Measurements from ENCODE around the gene SYCP1. TPM values are rescaled to one million over a fixed set of nuclear protein-coding genes. Genes with fewer than 3 reads are reported as not detected.

SYCP1 gene
- total RNA-seq, 3 donors from 2014 or later: not detected

DNA sequence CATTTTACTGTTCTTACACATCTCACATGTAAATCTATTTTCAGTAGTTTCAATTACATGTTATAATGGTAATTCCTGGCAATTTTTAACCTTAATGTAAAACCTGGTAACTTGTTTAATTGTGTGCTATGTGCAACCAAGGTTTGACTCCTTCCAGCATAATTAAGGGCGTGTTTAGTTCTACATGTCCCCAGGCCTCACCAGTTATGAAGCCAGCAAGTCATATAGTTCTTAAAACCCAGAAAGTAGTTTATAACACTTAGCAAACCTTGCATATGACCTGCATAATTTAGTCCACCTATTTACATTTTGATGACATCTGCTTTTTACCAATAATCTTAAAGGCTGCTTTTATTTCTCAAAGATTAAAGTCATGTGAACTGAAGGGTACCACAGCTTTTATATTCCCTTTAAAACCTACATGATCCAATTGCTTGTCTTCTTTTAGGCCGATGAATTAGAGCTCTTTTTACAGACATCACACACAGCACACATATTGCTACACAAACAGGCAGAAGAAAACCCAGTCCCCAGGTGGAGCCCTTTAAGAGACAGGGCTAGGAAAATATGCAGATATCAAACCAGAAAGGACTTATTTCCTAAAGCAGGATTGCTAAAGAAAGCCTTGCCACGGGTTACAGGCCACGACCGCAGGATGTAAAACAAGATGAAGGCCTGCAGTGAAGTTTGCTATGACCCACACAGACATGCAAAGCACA is 23.2 kb upstream of the SYCP1 start:
- no peaks in the 10 kb centered on the region for H3K9me3 ChIP-seq
- ATAC-seq (no peak), DNase-seq (no peak)
- no peaks in the 10 kb centered on the region for H3K4me1 ChIP-seq (ENCODE audit: low read depth)
- intact Hi-C loops (cut with DNase I, micrococcal nuclease): no loop called here
- no peaks in the 10 kb centered on the region for H3K36me3 ChIP-seq (ENCODE audit: low read depth)
- TF ChIP-seq, protein P1, sequence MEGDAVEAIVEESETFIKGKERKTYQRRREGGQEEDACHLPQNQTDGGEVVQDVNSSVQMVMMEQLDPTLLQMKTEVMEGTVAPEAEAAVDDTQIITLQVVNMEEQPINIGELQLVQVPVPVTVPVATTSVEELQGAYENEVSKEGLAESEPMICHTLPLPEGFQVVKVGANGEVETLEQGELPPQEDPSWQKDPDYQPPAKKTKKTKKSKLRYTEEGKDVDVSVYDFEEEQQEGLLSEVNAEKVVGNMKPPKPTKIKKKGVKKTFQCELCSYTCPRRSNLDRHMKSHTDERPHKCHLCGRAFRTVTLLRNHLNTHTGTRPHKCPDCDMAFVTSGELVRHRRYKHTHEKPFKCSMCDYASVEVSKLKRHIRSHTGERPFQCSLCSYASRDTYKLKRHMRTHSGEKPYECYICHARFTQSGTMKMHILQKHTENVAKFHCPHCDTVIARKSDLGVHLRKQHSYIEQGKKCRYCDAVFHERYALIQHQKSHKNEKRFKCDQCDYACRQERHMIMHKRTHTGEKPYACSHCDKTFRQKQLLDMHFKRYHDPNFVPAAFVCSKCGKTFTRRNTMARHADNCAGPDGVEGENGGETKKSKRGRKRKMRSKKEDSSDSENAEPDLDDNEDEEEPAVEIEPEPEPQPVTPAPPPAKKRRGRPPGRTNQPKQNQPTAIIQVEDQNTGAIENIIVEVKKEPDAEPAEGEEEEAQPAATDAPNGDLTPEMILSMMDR (IDR thresholded peaks at IDR 0.05): no peak
- H3K4me3 ChIP-seq: no peak overlapping the region

DNA sequence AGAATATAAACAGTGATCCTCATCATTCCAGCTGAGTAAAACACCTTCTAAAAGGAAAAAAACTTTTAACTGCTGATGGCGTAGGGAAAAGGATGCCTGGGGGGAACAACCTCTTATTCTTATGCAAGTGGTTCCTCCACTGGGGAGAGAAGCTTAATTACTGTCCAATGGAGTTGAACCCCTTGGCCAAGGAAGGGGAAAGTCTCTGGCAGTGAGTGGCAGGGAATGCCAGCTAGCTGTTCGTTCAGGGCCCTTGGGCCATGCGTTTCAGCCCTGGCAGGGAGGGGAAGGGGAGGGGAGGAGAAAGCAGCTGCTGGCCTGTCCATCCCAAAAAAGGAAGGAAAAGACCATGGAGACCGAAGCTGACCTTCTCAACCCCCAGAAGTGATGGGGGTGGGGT is 22.6 kb upstream of the SYCP1 start:
- Histone ChIP-seq H3K4me1 (ENCODE audit: low read depth) (no peaks in the 10 kb centered on the region), H3K36me3 (ENCODE audit: low read depth) (no peaks in the 10 kb centered on the region), H3K4me3 (no peak overlapping the region), H3K9me3 (no peaks in the 10 kb centered on the region)
- TF ChIP-seq, protein P1 (IDR thresholded peaks at IDR 0.05): no peak
- ATAC-seq: no peak
- no peak for DNase-seq
- intact Hi-C loops (cut with DNase I, micrococcal nuclease): no loop called here

DNA sequence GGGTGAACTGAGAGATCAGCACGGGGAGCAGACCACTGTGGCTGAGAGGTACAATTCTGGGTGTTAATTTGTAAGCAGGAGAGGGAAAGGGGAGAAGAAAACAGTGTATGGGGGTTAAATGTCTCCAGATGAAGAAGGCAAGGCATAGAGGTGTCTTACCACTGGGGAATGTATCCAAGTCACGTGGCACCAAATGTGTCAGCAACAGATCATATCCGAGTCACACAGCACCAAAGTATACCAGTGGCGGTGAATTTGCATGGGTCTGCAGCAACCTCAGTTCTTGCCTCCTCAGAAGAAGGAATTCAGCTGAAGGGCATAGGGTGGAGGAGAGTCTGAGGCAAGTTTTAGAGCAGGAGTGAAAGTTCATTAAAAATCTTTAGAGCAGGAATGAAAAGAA is 21.2 kb upstream of the SYCP1 start:
- DNase-seq (no peak), ATAC-seq (no peak)
- Histone ChIP-seq H3K4me3 (no peak overlapping the region), H3K4me1 (ENCODE audit: low read depth) (no peaks in the 10 kb centered on the region), H3K36me3 (ENCODE audit: low read depth) (no peaks in the 10 kb centered on the region), H3K9me3 (no peaks in the 10 kb centered on the region)
- TF ChIP-seq, protein P1 (IDR thresholded peaks at IDR 0.05): no peak
- intact Hi-C loops (cut with DNase I, micrococcal nuclease): no loop called here

DNA sequence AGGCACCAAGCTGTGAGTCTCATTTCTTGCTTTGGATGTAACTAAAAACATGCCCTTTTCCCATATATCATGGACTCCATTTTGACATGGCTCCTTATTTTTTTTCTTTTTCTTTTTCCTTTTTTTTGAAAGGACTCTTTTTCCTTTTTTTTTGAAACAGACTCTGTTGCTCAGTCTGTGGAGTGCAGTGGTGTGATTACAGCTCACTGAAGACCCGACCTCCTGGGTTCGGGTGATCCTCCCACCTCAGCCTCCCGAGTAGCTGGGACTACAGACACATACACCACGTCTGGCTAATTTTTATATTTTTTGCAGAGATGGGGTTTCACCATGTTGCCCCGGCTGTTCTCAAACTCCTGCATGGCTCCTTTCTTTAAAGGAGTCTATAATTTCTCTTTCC is 10.4 kb upstream of the SYCP1 start:
- intact Hi-C loops (cut with DNase I, micrococcal nuclease): no loop called here
- H3K36me3 ChIP-seq (ENCODE audit: low read depth): no peaks in the 10 kb centered on the region
- H3K9me3 ChIP-seq: no peaks in the 10 kb centered on the region
- no peak overlapping the region for H3K4me3 ChIP-seq
- no peak for ATAC-seq
- DNase-seq: no peak
- no peaks in the 10 kb centered on the region for H3K4me1 ChIP-seq (ENCODE audit: low read depth)
- TF ChIP-seq, protein P1 (IDR thresholded peaks at IDR 0.05): no peak

DNA sequence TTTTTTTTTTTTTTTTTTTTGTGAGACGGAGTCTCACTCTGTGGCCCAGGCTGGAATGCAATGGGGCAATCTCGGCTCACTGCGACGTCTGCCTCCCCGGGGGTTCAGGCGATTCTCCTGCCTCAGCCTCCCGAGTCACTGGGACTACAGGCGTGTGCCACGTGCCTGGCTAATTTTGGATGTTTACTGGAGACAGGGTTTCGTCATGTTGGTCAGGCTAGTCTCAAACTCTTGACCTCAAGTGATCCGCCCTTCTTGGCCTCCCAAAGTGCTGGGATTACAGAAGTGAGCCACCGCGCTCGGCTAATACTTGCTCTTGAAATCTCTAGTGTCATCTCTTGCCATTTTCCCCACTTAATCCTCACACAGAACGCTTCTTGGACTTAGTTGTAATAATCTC is 1.1 kb upstream of the SYCP1 start:
- ATAC-seq: no peak

More for the DNA sequence above, 1.1 kb upstream of the SYCP1 start:
- no peak overlapping the region for H3K4me3 ChIP-seq
- TF ChIP-seq, protein P1 (IDR thresholded peaks at IDR 0.05): no peak
- H3K9me3 ChIP-seq: no peaks in the 10 kb centered on the region
- H3K4me1 ChIP-seq (ENCODE audit: low read depth): no peaks in the 10 kb centered on the region
- no peak for DNase-seq
- intact Hi-C loops (cut with DNase I, micrococcal nuclease): no loop called here
- H3K36me3 ChIP-seq (ENCODE audit: low read depth): no peaks in the 10 kb centered on the region

Measured in mucosa of descending colon (tissue), 3 donors.